GM19239 (cell line): Measurements from ENCODE around the gene CRBN.

Source experiments
- DNase-seq: peaks from one replicate; pipeline ENCODE4 v3.0.0; 2011; ENCODE audit warnings: low spot score; ENCODE audit not compliant: insufficient read length
- FAIRE-seq: peaks from 2 replicates; lab custom pipeline; 2011; peaks lifted over from hg19 to GRCh38; lab: Jason Lieb, UNC

CRBN gene

GRCh38 chr3:3117651-3118050, 61.8 kb downstream of the CRBN start:
- FAIRE-seq (no peak), DNase-seq (no peak)

- FAIRE-seq (no peak), DNase-seq (no peak)
These were observed 66.3 kb downstream of the CRBN start for GRCh38 chr3:3113042-3113709.

GRCh38 chr3:3110749-3111361, 68.6 kb downstream of the CRBN start:
- FAIRE-seq (no peak), DNase-seq (no peak)

GRCh38 chr3:3110299-3110630, 69.2 kb downstream of the CRBN start, which contains the start of gene IL5RA:
TSS of gene IL5RA (minus strand) at chr3:3110374. CDS start at chr3:3104984, 5,390 bp downstream.
- no peak for FAIRE-seq

GRCh38 chr3:3109407-3110298, 69.8 kb downstream of the CRBN start:
- FAIRE-seq (no peak), DNase-seq (no peak)

More at GRCh38 chr3:3110299-3110630, 69.2 kb downstream of the CRBN start, which contains the start of gene IL5RA:
- DNase-seq: no peak

- no peak for DNase-seq
These were observed 71.6 kb downstream of the CRBN start for GRCh38 chr3:3107858-3108257.

GRCh38 chr3:3107181-3107580, 72.3 kb downstream of the CRBN start:
- FAIRE-seq (no peak), DNase-seq (no peak)

More at GRCh38 chr3:3107858-3108257, 71.6 kb downstream of the CRBN start:
- no peak for FAIRE-seq

- FAIRE-seq (no peak), DNase-seq (no peak)
These were observed 73.7 kb downstream of the CRBN start for GRCh38 chr3:3105815-3106214.

- DNase-seq (no peak), FAIRE-seq (no peak)
These were observed 74.2 kb downstream of the CRBN start for GRCh38 chr3:3105246-3105645.

GRCh38 chr3:3102751-3103150, 76.7 kb downstream of the CRBN start:
- no peak for DNase-seq
- FAIRE-seq: no peak

- DNase-seq (no peak), FAIRE-seq (peak; percentile 14)
These were observed 77.6 kb downstream of the CRBN start for GRCh38 chr3:3101660-3102458.
